ENCODE results near the gene PRR35. TPM values are rescaled to one million over a fixed set of nuclear protein-coding genes. Genes with fewer than 3 reads are reported as not detected.

The PRR35 gene
- polyA plus RNA-seq, 1 donor from 2014 or later, result not detected

GRCh38 chr16:609984-610383, 49.8 kb downstream of the PRR35 start:
- no peaks in the 10 kb centered on the region for H4K20me1 ChIP-seq (ENCODE audit: insufficient read depth)
- H3K36me3 ChIP-seq (ENCODE audit: insufficient read depth, low read length), result peaks cover 5% of the 10 kb centered on the region
- no peaks in the 10 kb centered on the region for H3K79me2 ChIP-seq (replicated peaks; ENCODE audit: insufficient read depth, low read length)
- no peak overlapping the region for H3K4me3 ChIP-seq (ENCODE audit: low read length)
- H3K4me2 ChIP-seq (ENCODE audit: low read length), result no peak overlapping the region
- no peaks in the 10 kb centered on the region for H3K9me2 ChIP-seq (ENCODE audit: insufficient read depth, low read length)
- H3K9ac ChIP-seq (ENCODE audit: low read length), result no peak overlapping the region
- no peak overlapping the region for H3K27ac ChIP-seq (ENCODE audit: low read length)
- TF ChIP-seq SMC3 (conservative IDR thresholded peaks at IDR 0.05; ENCODE audit: poor library complexity) (no peak), MXI1 (conservative IDR thresholded peaks at IDR 0.05; ENCODE audit: poor library complexity, severe bottlenecking) (no peak), POLR2AphosphoS5 (IDR thresholded peaks at IDR 0.05) (no peak)
- TF ChIP-seq, protein P1, sequence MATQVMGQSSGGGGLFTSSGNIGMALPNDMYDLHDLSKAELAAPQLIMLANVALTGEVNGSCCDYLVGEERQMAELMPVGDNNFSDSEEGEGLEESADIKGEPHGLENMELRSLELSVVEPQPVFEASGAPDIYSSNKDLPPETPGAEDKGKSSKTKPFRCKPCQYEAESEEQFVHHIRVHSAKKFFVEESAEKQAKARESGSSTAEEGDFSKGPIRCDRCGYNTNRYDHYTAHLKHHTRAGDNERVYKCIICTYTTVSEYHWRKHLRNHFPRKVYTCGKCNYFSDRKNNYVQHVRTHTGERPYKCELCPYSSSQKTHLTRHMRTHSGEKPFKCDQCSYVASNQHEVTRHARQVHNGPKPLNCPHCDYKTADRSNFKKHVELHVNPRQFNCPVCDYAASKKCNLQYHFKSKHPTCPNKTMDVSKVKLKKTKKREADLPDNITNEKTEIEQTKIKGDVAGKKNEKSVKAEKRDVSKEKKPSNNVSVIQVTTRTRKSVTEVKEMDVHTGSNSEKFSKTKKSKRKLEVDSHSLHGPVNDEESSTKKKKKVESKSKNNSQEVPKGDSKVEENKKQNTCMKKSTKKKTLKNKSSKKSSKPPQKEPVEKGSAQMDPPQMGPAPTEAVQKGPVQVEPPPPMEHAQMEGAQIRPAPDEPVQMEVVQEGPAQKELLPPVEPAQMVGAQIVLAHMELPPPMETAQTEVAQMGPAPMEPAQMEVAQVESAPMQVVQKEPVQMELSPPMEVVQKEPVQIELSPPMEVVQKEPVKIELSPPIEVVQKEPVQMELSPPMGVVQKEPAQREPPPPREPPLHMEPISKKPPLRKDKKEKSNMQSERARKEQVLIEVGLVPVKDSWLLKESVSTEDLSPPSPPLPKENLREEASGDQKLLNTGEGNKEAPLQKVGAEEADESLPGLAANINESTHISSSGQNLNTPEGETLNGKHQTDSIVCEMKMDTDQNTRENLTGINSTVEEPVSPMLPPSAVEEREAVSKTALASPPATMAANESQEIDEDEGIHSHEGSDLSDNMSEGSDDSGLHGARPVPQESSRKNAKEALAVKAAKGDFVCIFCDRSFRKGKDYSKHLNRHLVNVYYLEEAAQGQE (IDR thresholded peaks at IDR 0.05; ENCODE audit: borderline replicate concordance), result no peak
- no peaks in the 10 kb centered on the region for H3K9me3 ChIP-seq (ENCODE audit: low read length)
- H3F3A ChIP-seq (ENCODE audit: insufficient read depth, low read length, poor library complexity, severe bottlenecking), result no peaks in the 10 kb centered on the region
- no peak overlapping the region for H2AFZ ChIP-seq (ENCODE audit: low read depth, low read length)
- no peaks in the 10 kb centered on the region for H3K27me3 ChIP-seq (ENCODE audit: insufficient read depth, low read depth, low read length)

- TF ChIP-seq, protein P2, sequence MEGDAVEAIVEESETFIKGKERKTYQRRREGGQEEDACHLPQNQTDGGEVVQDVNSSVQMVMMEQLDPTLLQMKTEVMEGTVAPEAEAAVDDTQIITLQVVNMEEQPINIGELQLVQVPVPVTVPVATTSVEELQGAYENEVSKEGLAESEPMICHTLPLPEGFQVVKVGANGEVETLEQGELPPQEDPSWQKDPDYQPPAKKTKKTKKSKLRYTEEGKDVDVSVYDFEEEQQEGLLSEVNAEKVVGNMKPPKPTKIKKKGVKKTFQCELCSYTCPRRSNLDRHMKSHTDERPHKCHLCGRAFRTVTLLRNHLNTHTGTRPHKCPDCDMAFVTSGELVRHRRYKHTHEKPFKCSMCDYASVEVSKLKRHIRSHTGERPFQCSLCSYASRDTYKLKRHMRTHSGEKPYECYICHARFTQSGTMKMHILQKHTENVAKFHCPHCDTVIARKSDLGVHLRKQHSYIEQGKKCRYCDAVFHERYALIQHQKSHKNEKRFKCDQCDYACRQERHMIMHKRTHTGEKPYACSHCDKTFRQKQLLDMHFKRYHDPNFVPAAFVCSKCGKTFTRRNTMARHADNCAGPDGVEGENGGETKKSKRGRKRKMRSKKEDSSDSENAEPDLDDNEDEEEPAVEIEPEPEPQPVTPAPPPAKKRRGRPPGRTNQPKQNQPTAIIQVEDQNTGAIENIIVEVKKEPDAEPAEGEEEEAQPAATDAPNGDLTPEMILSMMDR (IDR thresholded peaks at IDR 0.05; ENCODE audit: poor library complexity, severe bottlenecking), result no peak
- TF ChIP-seq, protein P1 (IDR thresholded peaks at IDR 0.05; ENCODE audit: borderline replicate concordance), result no peak
- TF ChIP-seq EP300 (conservative IDR thresholded peaks at IDR 0.05; ENCODE audit: poor library complexity, severe bottlenecking) (no peak), TAF1 (IDR thresholded peaks at IDR 0.05; ENCODE audit: low read depth) (no peak), POLR2AphosphoS5 (IDR thresholded peaks at IDR 0.05) (no peak), MXI1 (conservative IDR thresholded peaks at IDR 0.05; ENCODE audit: poor library complexity, severe bottlenecking) (no peak), RAD21 (conservative IDR thresholded peaks at IDR 0.05) (no peak), SMC3 (conservative IDR thresholded peaks at IDR 0.05; ENCODE audit: poor library complexity) (no peak), EZH2 (IDR thresholded peaks at IDR 0.05; ENCODE audit: borderline replicate concordance, insufficient read depth, low read length, poor library complexity, severe bottlenecking) (no peak)
- no peaks in the 10 kb centered on the region for H3F3A ChIP-seq (ENCODE audit: insufficient read depth, low read length, poor library complexity, severe bottlenecking)
- no peaks in the 10 kb centered on the region for H4K20me1 ChIP-seq (ENCODE audit: insufficient read depth)
- H3K27me3 ChIP-seq (ENCODE audit: insufficient read depth, low read depth, low read length), result no peaks in the 10 kb centered on the region
- no peaks in the 10 kb centered on the region for H3K9me3 ChIP-seq (ENCODE audit: low read length)
- peaks cover 7% of the 10 kb centered on the region for H3K36me3 ChIP-seq (ENCODE audit: insufficient read depth, low read length)
- no peak overlapping the region for H3K27ac ChIP-seq (ENCODE audit: low read length)
- no peak overlapping the region for H3K9ac ChIP-seq (ENCODE audit: low read length)
- H3K4me3 ChIP-seq (ENCODE audit: low read length), result no peak overlapping the region
- no peaks in the 10 kb centered on the region for H3K9me2 ChIP-seq (ENCODE audit: insufficient read depth, low read length)
- no peak overlapping the region for H3K4me2 ChIP-seq (ENCODE audit: low read length)
- H2AFZ ChIP-seq (ENCODE audit: low read depth, low read length), result no peak overlapping the region
- H3K79me2 ChIP-seq (replicated peaks; ENCODE audit: insufficient read depth, low read length), result no peaks in the 10 kb centered on the region
Measured at GRCh38 chr16:610513-611381, 50.6 kb downstream of the PRR35 start.
